SU-DHL-6 (cell line): ENCODE results near the gene DUSP9.

Experiments used
- CTCF ChIP-seq: fragments of 200-600 bp; sonication (generic); IDR thresholded peaks from one replicate; pipeline ENCODE4 v1.5.1; 2017; ENCODE audit warnings: antibody characterized with exemption, mild to moderate bottlenecking, low read length, moderate library complexity; ENCODE audit not compliant: insufficient read depth, poor library complexity, severe bottlenecking
- EZH2phosphoT487 ChIP-seq: fragments of 200-600 bp; sonication (generic), shearing (Covaris generic); conservative IDR thresholded peaks from 2 replicates; pipeline ENCODE4 v1.6.1; 2018; ENCODE audit warnings: mild to moderate bottlenecking, antibody characterized with exemption, low read length, moderate library complexity, mixed read lengths

GRCh38 chrX:153626863-153627674 lies 19.9 kb upstream of the DUSP9 start:
- TF ChIP-seq EZH2phosphoT487 (no peak), CTCF (no peak)
